Calu3 (cell line): ENCODE measurements around the gene CDK14. TPM values are rescaled to one million over a fixed set of nuclear protein-coding genes. Genes with fewer than 3 reads are reported as not detected.

ENCODE experiments used
- BruUV-seq: library from RNA; stranded (reverse); fragments of 400-500 nt; replicated peaks from 2 replicates; lab custom pipeline; 2021; lab: Mats Ljungman, UMichigan
- CTCF ChIA-PET: fragments of 300-600 bp; sonication (Branson Sonifier 250); formaldehyde crosslinking; loops from one replicate; lab custom pipeline; 2022; ENCODE audit warnings: antibody characterized with exemption; lab: Charles Lee
- DNase-seq: peaks from one replicate; pipeline ENCODE4 v3.0.0; 2022
- H3K27ac Mint-ChIP-seq: one replicate; pipeline ENCODE4 v1.8.0; 2022; ENCODE audit warnings: mixed read lengths; ENCODE audit not compliant: unreplicated experiment
- H3K27me3 Mint-ChIP-seq: one replicate; pipeline ENCODE4 v1.8.0; 2022; ENCODE audit warnings: mixed read lengths; ENCODE audit not compliant: unreplicated experiment
- H3K36me3 Mint-ChIP-seq: one replicate; pipeline ENCODE4 v1.8.0; 2022; ENCODE audit warnings: mild to moderate bottlenecking, moderate library complexity, mixed read lengths; ENCODE audit not compliant: insufficient read depth, unreplicated experiment
- H3K4me1 Mint-ChIP-seq: one replicate; pipeline ENCODE4 v1.8.0; 2022; ENCODE audit warnings: mild to moderate bottlenecking, low read depth, mixed read lengths; ENCODE audit not compliant: unreplicated experiment
- H3K4me3 Mint-ChIP-seq: one replicate; pipeline ENCODE4 v1.8.0; 2022; ENCODE audit warnings: mild to moderate bottlenecking, low read depth, moderate library complexity, mixed read lengths; ENCODE audit not compliant: unreplicated experiment
- H3K9me3 Mint-ChIP-seq: one replicate; pipeline ENCODE4 v1.8.0; 2022; ENCODE audit warnings: low read depth, mixed read lengths; ENCODE audit not compliant: unreplicated experiment
- CTCF ChIP-seq: fragments of 200-600 bp; IDR thresholded peaks from one replicate; pipeline ENCODE4 v1.8.0; 2022; ENCODE audit warnings: antibody characterized with exemption; ENCODE audit not compliant: unreplicated experiment
- intact Hi-C: fragments of 100-400 bp; cut with micrococcal nuclease; formaldehyde crosslinking; loops from one replicate; pipeline ENCODE4 v1.10.0; 2022; ENCODE audit not compliant: unreplicated experiment
- total RNA-seq: library from RNA; stranded (reverse); gene quantifications from 2 replicates; pipeline ENCODE4 v1.2.3, GENCODE V29; 2022

Gene CDK14
- total RNA-seq, 1 experiment from 2014 or later: 29.4 TPM

GRCh38 chr7:90842430-90842788 lies 246.3 kb downstream of the CDK14 start:
- TF ChIP-seq CTCF: no peak
- H3K36me3 Mint-ChIP-seq: no peaks in the 10 kb centered on the region
- H3K4me3 Mint-ChIP-seq: no peak overlapping the region
- no peaks in the 10 kb centered on the region for H3K27me3 Mint-ChIP-seq
- peaks cover 17% of the 10 kb centered on the region for H3K4me1 Mint-ChIP-seq
- H3K9me3 Mint-ChIP-seq: no peaks in the 10 kb centered on the region
- CTCF ChIA-PET: no interaction called here
- no peak for DNase-seq
- BruUV-seq: no TSS peak
- intact Hi-C loops: no loop called here
- no peak overlapping the region for H3K27ac Mint-ChIP-seq

GRCh38 chr7:90843472-90843871 lies 247.4 kb downstream of the CDK14 start:
- Mint-ChIP-seq H3K36me3 (no peaks in the 10 kb centered on the region), H3K9me3 (no peaks in the 10 kb centered on the region), H3K4me1 (peaks cover 8% of the 10 kb centered on the region), H3K4me3 (no peak overlapping the region), H3K27ac (no peak overlapping the region), H3K27me3 (no peaks in the 10 kb centered on the region)
- no peak for DNase-seq
- no peak for TF ChIP-seq CTCF
- intact Hi-C loops: no loop called here
- BruUV-seq: no TSS peak
- CTCF ChIA-PET: no interaction called here

GRCh38 chr7:90844421-90844820 lies 248.3 kb downstream of the CDK14 start:
- BruUV-seq: no TSS peak
- Mint-ChIP-seq H3K27ac (no peak overlapping the region), H3K9me3 (no peaks in the 10 kb centered on the region), H3K4me3 (no peak overlapping the region), H3K27me3 (no peaks in the 10 kb centered on the region), H3K4me1 (no peaks in the 10 kb centered on the region), H3K36me3 (no peaks in the 10 kb centered on the region)
- CTCF ChIA-PET: no interaction called here
- no peak for TF ChIP-seq CTCF
- DNase-seq: no peak
- intact Hi-C loops: no loop called here

GRCh38 chr7:90846192-90846591 lies 250.1 kb downstream of the CDK14 start:
- DNase-seq: no peak
- H3K36me3 Mint-ChIP-seq: no peaks in the 10 kb centered on the region
- H3K4me1 Mint-ChIP-seq: no peaks in the 10 kb centered on the region
- intact Hi-C loops: no loop called here
- BruUV-seq: no TSS peak
- H3K27me3 Mint-ChIP-seq: no peaks in the 10 kb centered on the region
- no peak for TF ChIP-seq CTCF
- H3K4me3 Mint-ChIP-seq: no peak overlapping the region
- no peaks in the 10 kb centered on the region for H3K9me3 Mint-ChIP-seq
- H3K27ac Mint-ChIP-seq: no peak overlapping the region
- CTCF ChIA-PET: no interaction called here
